HEK293 (cell line): Measurements from ENCODE around the gene EFNA2.
A peak's percentile ranks its signal among the peaks of the same experiment; 100 is the strongest.

Experiments
- AEBP2 ChIP-seq: fragments of 450-650 bp; formaldehyde crosslinking; IDR thresholded peaks from 2 replicates; pipeline ENCODE4 v1.5.1; 2016; ENCODE audit warnings: missing biosample characterization, missing genetic modification characterization, borderline replicate concordance
- KLF16 ChIP-seq: fragments of 450-650 bp; formaldehyde crosslinking; IDR thresholded peaks from 2 replicates; pipeline ENCODE4 v1.5.1; 2017; ENCODE audit warnings: missing biosample characterization, missing genetic modification characterization
- MZF1 ChIP-seq: fragments of 450-650 bp; formaldehyde crosslinking; IDR thresholded peaks from 2 replicates; pipeline ENCODE4 v1.5.1; 2017; ENCODE audit warnings: missing biosample characterization, missing genetic modification characterization, borderline replicate concordance
- RBAK ChIP-seq: fragments of 450-650 bp; formaldehyde crosslinking; IDR thresholded peaks from 2 replicates; pipeline ENCODE4 v1.5.1; 2016; ENCODE audit warnings: missing biosample characterization, missing genetic modification characterization
- SALL2 ChIP-seq: fragments of 450-650 bp; formaldehyde crosslinking; IDR thresholded peaks from 2 replicates; pipeline ENCODE4 v1.5.0; 2017; ENCODE audit warnings: missing biosample characterization, mild to moderate bottlenecking, missing genetic modification characterization, borderline replicate concordance
- ZBTB11 ChIP-seq: fragments of 450-650 bp; formaldehyde crosslinking; conservative IDR thresholded peaks from 2 replicates; pipeline ENCODE4 v1.5.1; 2016; ENCODE audit warnings: low read depth, missing biosample characterization, missing genetic modification characterization
- ZFP69B ChIP-seq: fragments of 450-650 bp; formaldehyde crosslinking; IDR thresholded peaks from 2 replicates; pipeline ENCODE4 v1.5.1; 2016; ENCODE audit warnings: missing biosample characterization, missing genetic modification characterization
- ZNF121 ChIP-seq: fragments of 450-650 bp; formaldehyde crosslinking; IDR thresholded peaks from 2 replicates; pipeline ENCODE4 v1.5.1; 2016; ENCODE audit warnings: missing biosample characterization, missing genetic modification characterization
- ZNF223 ChIP-seq: fragments of 450-650 bp; formaldehyde crosslinking; IDR thresholded peaks from 2 replicates; pipeline ENCODE4 v1.5.1; 2016; ENCODE audit warnings: missing biosample characterization, missing genetic modification characterization
- ZNF311 ChIP-seq: fragments of 450-650 bp; formaldehyde crosslinking; IDR thresholded peaks from 2 replicates; pipeline ENCODE4 v1.5.1; 2017; ENCODE audit warnings: missing biosample characterization, missing genetic modification characterization, borderline replicate concordance
- ZNF341 ChIP-seq: fragments of 450-650 bp; formaldehyde crosslinking; IDR thresholded peaks from 2 replicates; pipeline ENCODE4; 2016; ENCODE audit warnings: low read depth, missing biosample characterization, missing genetic modification characterization
- ZNF529 ChIP-seq: fragments of 450-650 bp; formaldehyde crosslinking; IDR thresholded peaks from 2 replicates; pipeline ENCODE4 v1.5.1; 2017; ENCODE audit warnings: missing genetic modification characterization, missing biosample characterization; ENCODE audit not compliant: insufficient replicate concordance
- ZNF544 ChIP-seq: fragments of 450-650 bp; formaldehyde crosslinking; IDR thresholded peaks from 2 replicates; pipeline ENCODE4 v1.5.0; 2017; ENCODE audit warnings: missing biosample characterization, missing genetic modification characterization
- ZNF560 ChIP-seq: fragments of 450-650 bp; formaldehyde crosslinking; IDR thresholded peaks from 2 replicates; pipeline ENCODE4 v1.5.1; 2017; ENCODE audit warnings: missing biosample characterization, missing genetic modification characterization, borderline replicate concordance
- ZNF768 ChIP-seq: fragments of 450-650 bp; formaldehyde crosslinking; IDR thresholded peaks from 2 replicates; pipeline ENCODE4 v1.5.1; 2018; ENCODE audit warnings: missing biosample characterization, mild to moderate bottlenecking, missing genetic modification characterization
- ZSCAN18 ChIP-seq: fragments of 450-650 bp; formaldehyde crosslinking; IDR thresholded peaks from 2 replicates; pipeline ENCODE4 v1.5.1; 2016; ENCODE audit warnings: missing biosample characterization, missing genetic modification characterization
- TF ChIP-seq, protein P1 (sequence below): fragments of 450-650 bp; formaldehyde crosslinking; conservative IDR thresholded peaks from 2 replicates; pipeline ENCODE4 v1.5.1; 2016; ENCODE audit warnings: low read depth, missing biosample characterization, missing genetic modification characterization
- TF ChIP-seq, protein P2 (sequence below): fragments of 450-650 bp; formaldehyde crosslinking; IDR thresholded peaks from 2 replicates; pipeline ENCODE4 v1.5.1; 2017; ENCODE audit warnings: missing biosample characterization, missing genetic modification characterization
- TF ChIP-seq, protein P3 (sequence below): fragments of 450-650 bp; formaldehyde crosslinking; IDR thresholded peaks from 2 replicates; pipeline ENCODE4 v1.5.1; 2016; ENCODE audit warnings: missing biosample characterization, missing genetic modification characterization, borderline replicate concordance

The EFNA2 gene

GRCh38 chr19:1260749-1261537 lies 24.7 kb upstream of the EFNA2 start (continued):
- TF ChIP-seq, protein P1, sequence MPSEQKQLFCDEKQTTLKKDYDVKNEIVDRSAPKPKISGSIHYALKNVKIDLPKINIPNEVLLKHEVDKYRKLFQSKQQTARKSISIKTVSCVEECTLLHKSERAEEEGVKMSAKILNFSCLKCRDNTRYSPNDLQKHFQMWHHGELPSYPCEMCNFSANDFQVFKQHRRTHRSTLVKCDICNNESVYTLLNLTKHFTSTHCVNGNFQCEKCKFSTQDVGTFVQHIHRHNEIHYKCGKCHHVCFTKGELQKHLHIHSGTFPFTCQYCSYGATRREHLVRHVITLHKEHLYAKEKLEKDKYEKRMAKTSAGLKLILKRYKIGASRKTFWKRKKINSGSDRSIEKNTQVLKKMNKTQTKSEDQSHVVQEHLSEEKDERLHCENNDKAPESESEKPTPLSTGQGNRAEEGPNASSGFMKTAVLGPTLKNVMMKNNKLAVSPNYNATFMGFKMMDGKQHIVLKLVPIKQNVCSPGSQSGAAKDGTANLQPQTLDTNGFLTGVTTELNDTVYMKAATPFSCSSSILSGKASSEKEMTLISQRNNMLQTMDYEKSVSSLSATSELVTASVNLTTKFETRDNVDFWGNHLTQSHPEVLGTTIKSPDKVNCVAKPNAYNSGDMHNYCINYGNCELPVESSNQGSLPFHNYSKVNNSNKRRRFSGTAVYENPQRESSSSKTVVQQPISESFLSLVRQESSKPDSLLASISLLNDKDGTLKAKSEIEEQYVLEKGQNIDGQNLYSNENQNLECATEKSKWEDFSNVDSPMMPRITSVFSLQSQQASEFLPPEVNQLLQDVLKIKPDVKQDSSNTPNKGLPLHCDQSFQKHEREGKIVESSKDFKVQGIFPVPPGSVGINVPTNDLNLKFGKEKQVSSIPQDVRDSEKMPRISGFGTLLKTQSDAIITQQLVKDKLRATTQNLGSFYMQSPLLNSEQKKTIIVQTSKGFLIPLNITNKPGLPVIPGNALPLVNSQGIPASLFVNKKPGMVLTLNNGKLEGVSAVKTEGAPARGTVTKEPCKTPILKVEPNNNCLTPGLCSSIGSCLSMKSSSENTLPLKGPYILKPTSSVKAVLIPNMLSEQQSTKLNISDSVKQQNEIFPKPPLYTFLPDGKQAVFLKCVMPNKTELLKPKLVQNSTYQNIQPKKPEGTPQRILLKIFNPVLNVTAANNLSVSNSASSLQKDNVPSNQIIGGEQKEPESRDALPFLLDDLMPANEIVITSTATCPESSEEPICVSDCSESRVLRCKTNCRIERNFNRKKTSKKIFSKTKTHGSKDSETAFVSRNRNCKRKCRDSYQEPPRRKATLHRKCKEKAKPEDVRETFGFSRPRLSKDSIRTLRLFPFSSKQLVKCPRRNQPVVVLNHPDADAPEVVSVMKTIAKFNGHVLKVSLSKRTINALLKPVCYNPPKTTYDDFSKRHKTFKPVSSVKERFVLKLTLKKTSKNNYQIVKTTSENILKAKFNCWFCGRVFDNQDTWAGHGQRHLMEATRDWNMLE (tag by site-specific recombination), result no peak
- TF ChIP-seq AEBP2 (no peak), ZNF121 (tag by site-specific recombination) (no peak), ZNF544 (tag by site-specific recombination) (no peak), ZNF311 (no peak), KLF16 (tag by site-specific recombination) (no peak), ZFP69B (tag by site-specific recombination) (no peak), RBAK (tag by site-specific recombination) (no peak), ZBTB11 (no peak), MZF1 (no peak), ZNF223 (tag by site-specific recombination) (no peak), ZNF529 (no peak), ZSCAN18 (no peak), ZNF768 (no peak), ZNF560 (tag by site-specific recombination) (no peak), ZNF341 (peak; percentile 36; the same call in 1 of the 2 replicates), SALL2 (tag by site-specific recombination) (no peak)
- TF ChIP-seq, protein P2, sequence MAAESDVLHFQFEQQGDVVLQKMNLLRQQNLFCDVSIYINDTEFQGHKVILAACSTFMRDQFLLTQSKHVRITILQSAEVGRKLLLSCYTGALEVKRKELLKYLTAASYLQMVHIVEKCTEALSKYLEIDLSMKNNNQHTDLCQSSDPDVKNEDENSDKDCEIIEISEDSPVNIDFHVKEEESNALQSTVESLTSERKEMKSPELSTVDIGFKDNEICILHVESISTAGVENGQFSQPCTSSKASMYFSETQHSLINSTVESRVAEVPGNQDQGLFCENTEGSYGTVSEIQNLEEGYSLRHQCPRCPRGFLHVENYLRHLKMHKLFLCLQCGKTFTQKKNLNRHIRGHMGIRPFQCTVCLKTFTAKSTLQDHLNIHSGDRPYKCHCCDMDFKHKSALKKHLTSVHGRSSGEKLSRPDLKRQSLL, result no peak
- TF ChIP-seq, protein P3, sequence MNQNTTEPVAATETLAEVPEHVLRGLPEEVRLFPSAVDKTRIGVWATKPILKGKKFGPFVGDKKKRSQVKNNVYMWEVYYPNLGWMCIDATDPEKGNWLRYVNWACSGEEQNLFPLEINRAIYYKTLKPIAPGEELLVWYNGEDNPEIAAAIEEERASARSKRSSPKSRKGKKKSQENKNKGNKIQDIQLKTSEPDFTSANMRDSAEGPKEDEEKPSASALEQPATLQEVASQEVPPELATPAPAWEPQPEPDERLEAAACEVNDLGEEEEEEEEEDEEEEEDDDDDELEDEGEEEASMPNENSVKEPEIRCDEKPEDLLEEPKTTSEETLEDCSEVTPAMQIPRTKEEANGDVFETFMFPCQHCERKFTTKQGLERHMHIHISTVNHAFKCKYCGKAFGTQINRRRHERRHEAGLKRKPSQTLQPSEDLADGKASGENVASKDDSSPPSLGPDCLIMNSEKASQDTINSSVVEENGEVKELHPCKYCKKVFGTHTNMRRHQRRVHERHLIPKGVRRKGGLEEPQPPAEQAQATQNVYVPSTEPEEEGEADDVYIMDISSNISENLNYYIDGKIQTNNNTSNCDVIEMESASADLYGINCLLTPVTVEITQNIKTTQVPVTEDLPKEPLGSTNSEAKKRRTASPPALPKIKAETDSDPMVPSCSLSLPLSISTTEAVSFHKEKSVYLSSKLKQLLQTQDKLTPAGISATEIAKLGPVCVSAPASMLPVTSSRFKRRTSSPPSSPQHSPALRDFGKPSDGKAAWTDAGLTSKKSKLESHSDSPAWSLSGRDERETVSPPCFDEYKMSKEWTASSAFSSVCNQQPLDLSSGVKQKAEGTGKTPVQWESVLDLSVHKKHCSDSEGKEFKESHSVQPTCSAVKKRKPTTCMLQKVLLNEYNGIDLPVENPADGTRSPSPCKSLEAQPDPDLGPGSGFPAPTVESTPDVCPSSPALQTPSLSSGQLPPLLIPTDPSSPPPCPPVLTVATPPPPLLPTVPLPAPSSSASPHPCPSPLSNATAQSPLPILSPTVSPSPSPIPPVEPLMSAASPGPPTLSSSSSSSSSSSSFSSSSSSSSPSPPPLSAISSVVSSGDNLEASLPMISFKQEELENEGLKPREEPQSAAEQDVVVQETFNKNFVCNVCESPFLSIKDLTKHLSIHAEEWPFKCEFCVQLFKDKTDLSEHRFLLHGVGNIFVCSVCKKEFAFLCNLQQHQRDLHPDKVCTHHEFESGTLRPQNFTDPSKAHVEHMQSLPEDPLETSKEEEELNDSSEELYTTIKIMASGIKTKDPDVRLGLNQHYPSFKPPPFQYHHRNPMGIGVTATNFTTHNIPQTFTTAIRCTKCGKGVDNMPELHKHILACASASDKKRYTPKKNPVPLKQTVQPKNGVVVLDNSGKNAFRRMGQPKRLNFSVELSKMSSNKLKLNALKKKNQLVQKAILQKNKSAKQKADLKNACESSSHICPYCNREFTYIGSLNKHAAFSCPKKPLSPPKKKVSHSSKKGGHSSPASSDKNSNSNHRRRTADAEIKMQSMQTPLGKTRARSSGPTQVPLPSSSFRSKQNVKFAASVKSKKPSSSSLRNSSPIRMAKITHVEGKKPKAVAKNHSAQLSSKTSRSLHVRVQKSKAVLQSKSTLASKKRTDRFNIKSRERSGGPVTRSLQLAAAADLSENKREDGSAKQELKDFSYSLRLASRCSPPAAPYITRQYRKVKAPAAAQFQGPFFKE (tag by site-specific recombination), result no peak; the same call in 1 of the 2 replicates
